HepG2 (cell line): ENCODE results near the gene NHERF2. TPM values are rescaled to one million over a fixed set of nuclear protein-coding genes. Genes with fewer than 3 reads are reported as not detected.

Source experiments
- AGO2 ChIP-seq: fragments of 200-400 bp; formaldehyde crosslinking; optimal IDR thresholded peaks from 2 replicates; pipeline ENCODE3; 2017; ENCODE audit warnings: mild to moderate bottlenecking, low read depth, low read length, moderate library complexity
- BCL6 ChIP-seq: IDR thresholded peaks from 2 replicates; pipeline ENCODE4 v1.6.1; 2016; ENCODE audit warnings: missing genetic modification reagents, missing compliant biosample characterization
- CCDC6 ChIP-seq: sonication (generic); formaldehyde crosslinking; IDR thresholded peaks from 2 replicates; pipeline ENCODE4 v1.8.1; 2022; ENCODE audit warnings: mild to moderate bottlenecking, missing genetic modification reagents, moderate library complexity
- HMGXB4 ChIP-seq, 2 experiments: sonication (generic) in 1 of 2; formaldehyde crosslinking in 1 of 2; IDR thresholded peaks; 2 replicates each; pipeline versions ENCODE4 v1.4.0 to v1.6.1; 2018 to 2020; ENCODE audit warnings: missing genetic modification reagents in 2 of 2, borderline replicate concordance in 1 of 2, low read depth in 1 of 2, mild to moderate bottlenecking in 1 of 2, missing biosample characterization in 1 of 2
- MATR3 ChIP-seq: sonication (generic); formaldehyde crosslinking; IDR thresholded peaks from 2 replicates; pipeline ENCODE4 v1.4.0; 2020; ENCODE audit warnings: missing genetic modification reagents
- MLLT10 ChIP-seq: sonication (generic); formaldehyde crosslinking; IDR thresholded peaks from 2 replicates; pipeline ENCODE4 v1.4.0; 2020; ENCODE audit warnings: missing genetic modification reagents
- TFDP2 ChIP-seq: sonication (generic); formaldehyde crosslinking; IDR thresholded peaks from 2 replicates; pipeline ENCODE4 v1.4.0; 2020; ENCODE audit warnings: missing genetic modification reagents
- ZBTB8A ChIP-seq: sonication (generic); formaldehyde crosslinking; IDR thresholded peaks from 2 replicates; pipeline ENCODE4 v1.4.0; 2020; ENCODE audit warnings: mild to moderate bottlenecking, low read depth, missing genetic modification reagents, borderline replicate concordance
- ZNF30 ChIP-seq: sonication (generic); formaldehyde crosslinking; IDR thresholded peaks from 2 replicates; pipeline ENCODE4 v1.5.0; 2020; ENCODE audit warnings: mild to moderate bottlenecking, missing genetic modification reagents
- ZNF83 ChIP-seq: sonication (generic); formaldehyde crosslinking; IDR thresholded peaks from 2 replicates; pipeline ENCODE4 v1.4.0; 2020; ENCODE audit warnings: missing genetic modification reagents, mild to moderate bottlenecking, borderline replicate concordance
- ZSCAN30 ChIP-seq: sonication (generic); formaldehyde crosslinking; IDR thresholded peaks from 2 replicates; pipeline ENCODE4 v1.5.0; 2020; ENCODE audit warnings: mild to moderate bottlenecking, missing genetic modification reagents
- polyA plus RNA-seq, 8 experiments: library from polyadenylated mRNA; depleted of rRNA in 3 of 8; stranded (reverse) in 7 of 8; unstranded in 1 of 8; fragments of >200 nt; fragmentation: Illumina TruSeq in 4 of 8; extraction: Trizol in 4 of 8; gene quantifications; 2 replicates each; pipeline versions ENCODE4 v1.2.1 to v1.2.3, GENCODE V29; 2011 to 2016; ENCODE audit warnings: low read depth in 4 of 8, missing spikeins in 1 of 8, mixed read lengths in 1 of 8; ENCODE audit not compliant: insufficient read depth in 1 of 8
- total RNA-seq, 5 experiments: library from RNA; depleted of rRNA; stranded (reverse); fragments of >200 nt; fragmentation: Illumina TruSeq; extraction: Trizol; gene quantifications; 2 replicates each; pipeline ENCODE4 v1.2.3, GENCODE V29; 2016; ENCODE audit warnings: low read depth in 1 of 5

NHERF2 gene
- total and polyA plus RNA-seq, 2 of the 13 experiments (the other 11 are each of a cell fraction or from before 2014, with no cell fraction given), result 23.7 to 39.3 TPM

GRCh38 chr16:2008631-2009163 is 18.0 kb upstream of the NHERF2 start (continued):
- peak; percentile 5 for TF ChIP-seq AGO2
- 0 out of 2 replicates have a peak, but pooled peaks have one; percentile 45 for TF ChIP-seq ZNF30
- TF ChIP-seq MATR3 (CRISPR knock-in tag), result no peak
- TF ChIP-seq MLLT10 (CRISPR knock-in tag), result 0 out of 2 replicates have a peak, but pooled peaks have one; percentile 31
- no peak for TF ChIP-seq ZNF83 (CRISPR knock-in tag)
- no peak for TF ChIP-seq ZSCAN30 (CRISPR knock-in tag)
- no peak for TF ChIP-seq ZBTB8A
- TF ChIP-seq CCDC6 (CRISPR knock-in tag), result no peak
- peak in 1 of 2 experiments; percentile 18; a peak in 1 of 4 replicates for TF ChIP-seq HMGXB4 (CRISPR knock-in tag; IDR thresholded peaks at IDR 0.05; ENCODE audit: borderline replicate concordance in 1 of 2, low read depth in 1 of 2)
- TF ChIP-seq BCL6 (CRISPR knock-in tag), result peak; percentile 80
- TF ChIP-seq TFDP2 (CRISPR knock-in tag), result peak; percentile 26; the same call in 1 of the 2 replicates
